Measurements from ENCODE around the gene RPL22L1.
"Not testable (repeated sequence)": the region's sequence is repeated elsewhere in the genome, so short reads cannot be mapped to it uniquely, and the experiment has no call there.

DNA sequence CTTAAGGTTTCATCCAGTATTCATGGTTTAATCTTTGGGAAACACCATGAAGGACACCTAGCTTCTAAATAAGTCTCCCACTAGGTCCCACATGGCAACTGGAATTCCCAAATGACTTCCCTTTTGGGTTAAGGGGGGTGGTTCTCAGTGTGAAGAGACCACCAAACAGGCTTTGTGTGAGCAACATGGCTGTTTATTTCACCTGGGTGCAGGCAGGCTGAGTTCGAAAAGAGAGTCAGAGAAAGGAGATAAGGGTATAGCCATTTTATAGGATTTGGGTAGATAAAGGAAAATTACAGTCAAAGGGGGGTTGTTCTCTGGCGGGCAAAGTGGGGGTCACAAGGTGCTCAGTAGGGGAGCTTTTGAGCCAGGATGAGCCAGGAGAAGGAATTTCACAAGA lies 52.5 kb downstream of the RPL22L1 start:
- TF ChIP-seq, protein P1, sequence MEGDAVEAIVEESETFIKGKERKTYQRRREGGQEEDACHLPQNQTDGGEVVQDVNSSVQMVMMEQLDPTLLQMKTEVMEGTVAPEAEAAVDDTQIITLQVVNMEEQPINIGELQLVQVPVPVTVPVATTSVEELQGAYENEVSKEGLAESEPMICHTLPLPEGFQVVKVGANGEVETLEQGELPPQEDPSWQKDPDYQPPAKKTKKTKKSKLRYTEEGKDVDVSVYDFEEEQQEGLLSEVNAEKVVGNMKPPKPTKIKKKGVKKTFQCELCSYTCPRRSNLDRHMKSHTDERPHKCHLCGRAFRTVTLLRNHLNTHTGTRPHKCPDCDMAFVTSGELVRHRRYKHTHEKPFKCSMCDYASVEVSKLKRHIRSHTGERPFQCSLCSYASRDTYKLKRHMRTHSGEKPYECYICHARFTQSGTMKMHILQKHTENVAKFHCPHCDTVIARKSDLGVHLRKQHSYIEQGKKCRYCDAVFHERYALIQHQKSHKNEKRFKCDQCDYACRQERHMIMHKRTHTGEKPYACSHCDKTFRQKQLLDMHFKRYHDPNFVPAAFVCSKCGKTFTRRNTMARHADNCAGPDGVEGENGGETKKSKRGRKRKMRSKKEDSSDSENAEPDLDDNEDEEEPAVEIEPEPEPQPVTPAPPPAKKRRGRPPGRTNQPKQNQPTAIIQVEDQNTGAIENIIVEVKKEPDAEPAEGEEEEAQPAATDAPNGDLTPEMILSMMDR (IDR thresholded peaks at IDR 0.05): not testable (repeated sequence)
- not testable (repeated sequence) for TF ChIP-seq POLR2A (IDR thresholded peaks at IDR 0.05)

All from Peyer's patch (tissue), 4 donors.